ENCODE measurements around the gene RAB15.

DNA sequence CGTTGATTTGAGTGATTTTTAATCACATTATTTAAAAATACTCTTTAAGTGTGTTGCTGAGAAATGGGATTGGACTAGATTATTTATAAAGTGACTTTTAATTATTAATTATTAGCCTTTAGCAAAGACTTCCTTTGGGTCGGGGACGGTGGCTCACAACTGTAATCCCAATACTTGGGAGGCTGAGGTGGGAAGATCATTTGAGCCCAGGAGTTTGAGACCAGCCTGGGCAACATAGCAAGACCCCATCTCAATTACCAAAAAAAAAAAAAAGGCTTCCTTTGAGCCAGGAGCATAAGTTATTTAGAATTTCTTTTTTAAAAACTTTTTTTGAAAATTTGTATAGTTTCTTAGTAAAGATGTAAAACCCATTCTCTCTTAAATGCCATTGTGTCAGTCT, 49.1 kb downstream of the RAB15 start:
- TF ChIP-seq, protein P1, sequence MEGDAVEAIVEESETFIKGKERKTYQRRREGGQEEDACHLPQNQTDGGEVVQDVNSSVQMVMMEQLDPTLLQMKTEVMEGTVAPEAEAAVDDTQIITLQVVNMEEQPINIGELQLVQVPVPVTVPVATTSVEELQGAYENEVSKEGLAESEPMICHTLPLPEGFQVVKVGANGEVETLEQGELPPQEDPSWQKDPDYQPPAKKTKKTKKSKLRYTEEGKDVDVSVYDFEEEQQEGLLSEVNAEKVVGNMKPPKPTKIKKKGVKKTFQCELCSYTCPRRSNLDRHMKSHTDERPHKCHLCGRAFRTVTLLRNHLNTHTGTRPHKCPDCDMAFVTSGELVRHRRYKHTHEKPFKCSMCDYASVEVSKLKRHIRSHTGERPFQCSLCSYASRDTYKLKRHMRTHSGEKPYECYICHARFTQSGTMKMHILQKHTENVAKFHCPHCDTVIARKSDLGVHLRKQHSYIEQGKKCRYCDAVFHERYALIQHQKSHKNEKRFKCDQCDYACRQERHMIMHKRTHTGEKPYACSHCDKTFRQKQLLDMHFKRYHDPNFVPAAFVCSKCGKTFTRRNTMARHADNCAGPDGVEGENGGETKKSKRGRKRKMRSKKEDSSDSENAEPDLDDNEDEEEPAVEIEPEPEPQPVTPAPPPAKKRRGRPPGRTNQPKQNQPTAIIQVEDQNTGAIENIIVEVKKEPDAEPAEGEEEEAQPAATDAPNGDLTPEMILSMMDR (IDR thresholded peaks at IDR 0.05) = no peak
- TF ChIP-seq POLR2A (IDR thresholded peaks at IDR 0.05) (no peak), POLR2AphosphoS5 (IDR thresholded peaks at IDR 0.05) (no peak)
